WI38 (cell line): ENCODE results near the gene LINC00632.

Experiments
- H3K4me3 ChIP-seq: 2 replicates; pipeline ENCODE4 v1.5.1; 2011; ENCODE audit warnings: low read depth, mild to moderate bottlenecking, control low read depth, low read length
- TF ChIP-seq, protein P1 (sequence below): IDR thresholded peaks from 2 replicates; pipeline ENCODE4 v1.5.1; 2012; ENCODE audit warnings: low read depth, mild to moderate bottlenecking, control low read depth, low read length

Gene LINC00632

DNA sequence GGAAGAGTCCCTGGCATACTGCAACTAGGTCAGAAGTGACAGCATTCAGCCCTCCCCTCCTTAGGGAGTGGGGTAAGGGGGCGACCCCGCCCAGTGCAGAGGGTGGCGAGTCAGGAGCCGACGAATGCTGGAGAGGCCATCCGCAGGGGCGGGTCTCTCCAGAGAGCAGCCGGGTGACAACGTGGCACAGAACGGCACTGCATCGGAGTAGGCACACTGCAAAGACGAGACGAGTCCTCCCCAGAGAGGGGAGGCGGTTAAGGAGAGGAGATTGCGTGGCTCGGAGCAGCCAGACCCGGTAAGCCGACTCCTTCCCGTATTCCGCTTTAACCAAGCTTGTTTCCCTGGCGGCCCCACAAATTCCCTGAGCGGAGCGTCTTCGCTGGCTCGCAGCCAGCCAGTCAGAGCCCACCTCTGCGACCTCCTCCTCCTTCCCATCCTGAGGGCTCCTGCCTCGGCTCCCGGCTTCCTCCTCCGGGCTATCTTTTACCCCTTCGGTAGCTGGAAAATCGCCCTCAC is 54.9 kb downstream of the LINC00632 start:
- peak overlapping the region; percentile 57 for H3K4me3 ChIP-seq
- TF ChIP-seq, protein P1, sequence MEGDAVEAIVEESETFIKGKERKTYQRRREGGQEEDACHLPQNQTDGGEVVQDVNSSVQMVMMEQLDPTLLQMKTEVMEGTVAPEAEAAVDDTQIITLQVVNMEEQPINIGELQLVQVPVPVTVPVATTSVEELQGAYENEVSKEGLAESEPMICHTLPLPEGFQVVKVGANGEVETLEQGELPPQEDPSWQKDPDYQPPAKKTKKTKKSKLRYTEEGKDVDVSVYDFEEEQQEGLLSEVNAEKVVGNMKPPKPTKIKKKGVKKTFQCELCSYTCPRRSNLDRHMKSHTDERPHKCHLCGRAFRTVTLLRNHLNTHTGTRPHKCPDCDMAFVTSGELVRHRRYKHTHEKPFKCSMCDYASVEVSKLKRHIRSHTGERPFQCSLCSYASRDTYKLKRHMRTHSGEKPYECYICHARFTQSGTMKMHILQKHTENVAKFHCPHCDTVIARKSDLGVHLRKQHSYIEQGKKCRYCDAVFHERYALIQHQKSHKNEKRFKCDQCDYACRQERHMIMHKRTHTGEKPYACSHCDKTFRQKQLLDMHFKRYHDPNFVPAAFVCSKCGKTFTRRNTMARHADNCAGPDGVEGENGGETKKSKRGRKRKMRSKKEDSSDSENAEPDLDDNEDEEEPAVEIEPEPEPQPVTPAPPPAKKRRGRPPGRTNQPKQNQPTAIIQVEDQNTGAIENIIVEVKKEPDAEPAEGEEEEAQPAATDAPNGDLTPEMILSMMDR = no peak

DNA sequence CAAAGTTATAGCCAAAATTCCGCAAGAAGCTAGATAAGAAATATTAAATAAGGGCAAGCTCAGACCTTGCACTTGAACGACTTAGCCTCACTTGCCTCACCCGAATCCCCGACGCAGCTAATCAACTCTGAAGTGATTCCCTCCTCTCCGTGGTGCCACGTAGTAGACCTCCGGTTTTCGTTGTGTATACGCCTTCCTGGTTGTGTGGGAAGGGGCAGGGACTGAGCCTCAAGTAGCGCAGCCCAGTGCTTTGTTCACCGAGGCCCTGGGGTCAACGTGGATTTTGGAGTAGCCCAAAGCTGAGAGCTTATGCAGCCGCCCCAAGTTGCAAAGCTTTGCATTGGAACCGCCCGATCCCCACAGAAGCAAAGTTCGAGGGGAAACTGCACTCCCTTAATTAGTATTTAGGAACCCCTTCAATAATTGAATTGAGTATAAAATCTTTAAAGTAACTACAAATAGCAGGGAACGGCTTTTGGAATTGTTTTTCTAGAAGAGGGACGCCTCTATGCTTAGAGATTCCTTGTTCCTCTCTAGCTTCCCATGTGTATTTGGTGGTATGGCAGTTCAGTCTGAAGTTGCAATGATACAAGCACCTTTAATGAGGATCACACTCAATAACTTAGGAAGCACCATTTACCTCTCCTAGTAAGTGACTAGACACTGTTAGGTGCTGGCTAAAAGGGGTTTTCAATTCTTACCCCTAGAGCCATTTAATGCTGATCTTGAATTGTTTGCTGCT is 55.7 kb downstream of the LINC00632 start:
- TF ChIP-seq, protein P1 = no peak
- peak overlapping the region; percentile 57 for H3K4me3 ChIP-seq

GRCh38 chrX:140766024-140766611 is 56.6 kb downstream of the LINC00632 start:
- peak overlapping the region; percentile 57 for H3K4me3 ChIP-seq
- TF ChIP-seq, protein P1 = peak; percentile 86

DNA sequence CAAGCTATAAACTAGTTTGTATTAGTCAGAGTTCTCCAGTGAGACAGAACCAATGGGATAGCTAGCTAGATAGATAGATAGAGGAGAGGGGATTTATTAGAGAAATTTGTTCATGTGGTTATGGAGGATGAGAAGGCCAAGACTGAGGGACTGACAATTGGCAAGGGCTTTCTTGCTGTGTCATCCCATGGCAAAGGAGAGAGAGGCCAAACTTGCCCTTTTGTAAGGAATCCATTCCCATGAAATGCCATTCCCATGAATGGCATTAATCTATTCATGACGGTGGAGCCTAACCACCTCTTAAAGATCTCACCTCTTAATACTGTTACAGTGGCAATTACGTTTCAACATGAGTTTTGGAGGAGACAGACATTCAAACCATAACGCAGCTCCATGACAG is 58.1 kb downstream of the LINC00632 start:
- TF ChIP-seq, protein P1 = no peak
- no peak overlapping the region for H3K4me3 ChIP-seq

DNA sequence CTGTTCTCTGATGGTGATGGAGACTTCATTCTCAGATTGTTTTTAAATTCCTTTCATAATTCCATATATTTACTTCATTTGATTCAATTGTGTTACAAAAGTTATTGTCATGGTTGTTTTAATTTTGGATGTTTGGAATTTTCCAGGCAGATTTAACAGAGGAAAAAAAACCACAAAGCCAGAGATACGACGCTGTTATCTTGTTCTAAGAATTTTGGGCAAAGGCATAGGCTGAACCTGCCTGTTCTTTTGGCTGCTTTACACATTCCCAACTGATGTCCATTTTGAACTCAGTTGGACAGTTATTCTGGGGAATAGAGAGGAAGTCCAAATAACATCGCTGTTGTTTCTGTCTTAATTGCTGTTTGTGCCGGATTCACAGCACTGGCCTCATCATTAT is 65.7 kb downstream of the LINC00632 start:
- TF ChIP-seq, protein P1 = no peak
- H3K4me3 ChIP-seq = no peak overlapping the region

DNA sequence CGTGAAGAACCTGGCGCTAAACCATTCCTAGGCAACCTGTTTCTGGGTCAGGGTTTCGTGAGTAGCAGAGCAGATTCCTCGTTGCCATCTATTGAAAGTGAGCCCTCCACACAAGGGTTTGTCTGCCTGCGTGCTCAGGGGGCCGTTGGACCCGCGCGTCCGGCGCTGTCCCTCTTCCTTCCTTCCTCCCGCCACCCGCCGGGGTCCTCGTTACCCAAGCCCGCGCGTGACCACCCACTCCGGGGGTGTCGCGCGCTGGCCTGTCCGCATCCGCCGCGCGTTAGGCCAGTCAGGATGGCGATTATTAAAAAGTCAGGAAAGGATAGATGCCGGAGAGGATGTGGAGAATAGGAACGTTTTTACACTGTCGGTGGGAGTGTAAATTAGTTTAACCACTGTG is 66.8 kb downstream of the LINC00632 start:
- TF ChIP-seq, protein P1 = no peak
- H3K4me3 ChIP-seq = no peak overlapping the region

- TF ChIP-seq, protein P1 = no peak
- no peak overlapping the region for H3K4me3 ChIP-seq
These were observed 85.1 kb downstream of the LINC00632 start for GRCh38 chrX:140794642-140795041.
